Vagina (tissue), 2 donors: ENCODE data around the gene SSBP2. TPM values are rescaled to one million over a fixed set of nuclear protein-coding genes. Genes with fewer than 3 reads are reported as not detected.

ENCODE experiments used
- DNase-seq, 2 donors: peaks; one replicate each; pipeline ENCODE4 v3.0.0-alpha.2; 2017; ENCODE audit errors: extremely low spot score in 2 of 2
- H3K27ac ChIP-seq: fragments of 200-600 bp; sonication (generic); one replicate; pipeline ENCODE4 v1.5.1; 2019
- H3K27me3 ChIP-seq: fragments of 200-600 bp; sonication (generic); one replicate; pipeline ENCODE4 v1.5.1; 2019
- H3K36me3 ChIP-seq, 2 donors: fragments of 200-600 bp; sonication (generic); one replicate each; pipeline ENCODE4 v1.5.1; 2017 to 2019
- H3K4me1 ChIP-seq: fragments of 200-600 bp; sonication (generic); one replicate; pipeline ENCODE4 v1.5.1; 2019
- H3K4me3 ChIP-seq, 2 donors: fragments of 200-600 bp; sonication (generic); 1 replicate in 1 of 2; 2 replicates in 1 of 2; pipeline ENCODE4 v1.5.1; 2016 to 2019
- H3K9me3 ChIP-seq: fragments of 200-600 bp; sonication (generic); one replicate; pipeline ENCODE4 v1.5.1; 2019
- CTCF ChIP-seq, 3 experiments: fragments of 450-650 bp in 2 of 3; fragments of 200-600 bp in 1 of 3; sonication (generic) in 1 of 3; IDR thresholded peaks; one replicate each; pipeline ENCODE4 v1.5.1; 2017 to 2019; ENCODE audit warnings: antibody characterized with exemption in 3 of 3, mild to moderate bottlenecking in 2 of 3, moderate library complexity in 2 of 3
- POLR2A ChIP-seq, 2 donors: fragments of 450-650 bp; IDR thresholded peaks; one replicate each; pipeline ENCODE4 v1.6.1; 2017; ENCODE audit warnings: antibody characterized with exemption in 2 of 2, mild to moderate bottlenecking in 2 of 2, moderate library complexity in 2 of 2
- POLR2AphosphoS5 ChIP-seq, 2 donors: sonication (generic); formaldehyde crosslinking; IDR thresholded peaks; one replicate each; pipeline ENCODE4 v1.9.0; 2017; ENCODE audit warnings: antibody characterized with exemption in 2 of 2, mild to moderate bottlenecking in 2 of 2, low read depth in 1 of 2; ENCODE audit not compliant: insufficient read depth in 1 of 2
- intact Hi-C: fragments of 100-400 bp; cut with DNase I; formaldehyde crosslinking; loops from one replicate; pipeline ENCODE4 v1.15.1; 2023
- total RNA-seq: library from RNA; depleted of rRNA; stranded (reverse); fragments of >200 nt; gene quantifications from one replicate; pipeline ENCODE4 v1.2.3, GENCODE V29; 2016

Gene SSBP2
- total RNA-seq, 1 donor from 2014 or later, result 66.3 TPM

- Histone ChIP-seq H3K27me3 (no peaks in the 10 kb centered on the region), H3K27ac (no peak overlapping the region), H3K36me3 (no peaks in the 10 kb centered on the region), H3K4me3 (no peak overlapping the region), H3K4me1 (peaks cover 34% of the 10 kb centered on the region), H3K9me3 (no peaks in the 10 kb centered on the region)
- no peak for DNase-seq
- no peak for TF ChIP-seq POLR2AphosphoS5 (IDR thresholded peaks at IDR 0.05; ENCODE audit: insufficient read depth in 1 of 2, low read depth in 1 of 2)
- TF ChIP-seq POLR2A (IDR thresholded peaks at IDR 0.05), result no peak
- no peak for TF ChIP-seq CTCF (IDR thresholded peaks at IDR 0.05)
- intact Hi-C loops, result no loop called here
These were observed 25.4 kb upstream of the SSBP2 start for GRCh38 chr5:81776258-81776657.

GRCh38 chr5:81774374-81774773, 23.5 kb upstream of the SSBP2 start:
- Histone ChIP-seq H3K27ac (peak overlapping the region; percentile 51), H3K4me1 (peaks cover 25% of the 10 kb centered on the region), H3K9me3 (no peaks in the 10 kb centered on the region), H3K4me3 (no peak overlapping the region), H3K36me3 (no peaks in the 10 kb centered on the region), H3K27me3 (no peaks in the 10 kb centered on the region)
- TF ChIP-seq CTCF (IDR thresholded peaks at IDR 0.05) (no peak), POLR2AphosphoS5 (IDR thresholded peaks at IDR 0.05; ENCODE audit: insufficient read depth in 1 of 2, low read depth in 1 of 2) (no peak), POLR2A (IDR thresholded peaks at IDR 0.05) (no peak)
- intact Hi-C loops, result no loop called here
- DNase-seq, result no peak

GRCh38 chr5:81773574-81773973, 22.7 kb upstream of the SSBP2 start:
- intact Hi-C loops, result no loop called here
- TF ChIP-seq POLR2A (IDR thresholded peaks at IDR 0.05) (no peak), POLR2AphosphoS5 (IDR thresholded peaks at IDR 0.05; ENCODE audit: insufficient read depth in 1 of 2, low read depth in 1 of 2) (no peak), CTCF (IDR thresholded peaks at IDR 0.05) (no peak)
- Histone ChIP-seq H3K27me3 (no peaks in the 10 kb centered on the region), H3K4me3 (no peak overlapping the region), H3K9me3 (no peaks in the 10 kb centered on the region), H3K36me3 (no peaks in the 10 kb centered on the region), H3K4me1 (peaks cover 20% of the 10 kb centered on the region), H3K27ac (peak overlapping the region; percentile 50)
- no peak for DNase-seq

GRCh38 chr5:81773161-81773560, 22.3 kb upstream of the SSBP2 start:
- no peak overlapping the region for H3K4me3 ChIP-seq
- H3K36me3 ChIP-seq, result no peaks in the 10 kb centered on the region
- peaks cover 16% of the 10 kb centered on the region for H3K4me1 ChIP-seq
- intact Hi-C loops, result no loop called here
- H3K27ac ChIP-seq, result peak overlapping the region; percentile 50
- no peak for DNase-seq
- H3K9me3 ChIP-seq, result no peaks in the 10 kb centered on the region
- no peaks in the 10 kb centered on the region for H3K27me3 ChIP-seq
- TF ChIP-seq CTCF (IDR thresholded peaks at IDR 0.05) (no peak), POLR2AphosphoS5 (IDR thresholded peaks at IDR 0.05; ENCODE audit: insufficient read depth in 1 of 2, low read depth in 1 of 2) (no peak), POLR2A (IDR thresholded peaks at IDR 0.05) (no peak)

- Histone ChIP-seq H3K4me1 (peaks cover 12% of the 10 kb centered on the region), H3K27me3 (no peaks in the 10 kb centered on the region), H3K36me3 (no peaks in the 10 kb centered on the region), H3K9me3 (no peaks in the 10 kb centered on the region), H3K27ac (peak overlapping the region; percentile 50), H3K4me3 (no peak overlapping the region)
- TF ChIP-seq POLR2AphosphoS5 (IDR thresholded peaks at IDR 0.05; ENCODE audit: insufficient read depth in 1 of 2, low read depth in 1 of 2) (no peak), POLR2A (IDR thresholded peaks at IDR 0.05) (no peak), CTCF (IDR thresholded peaks at IDR 0.05) (no peak)
- intact Hi-C loops, result no loop called here
- DNase-seq, result no peak
These were observed 21.6 kb upstream of the SSBP2 start for GRCh38 chr5:81772488-81772887.
